ENCODE measurements around the gene PEAK1.
A peak's percentile ranks its signal among the peaks of the same experiment; 100 is the strongest.

The PEAK1 gene

GRCh38 chr15:77419836-77420609, at the start of gene PEAK1:
TSS of gene PEAK1 (minus strand) at chr15:77420104. CDS start at chr15:77181926, 238,178 bp downstream.
- DNase-seq = peak; percentile 100

- no peak for DNase-seq
These were observed 49.0 kb upstream of the PEAK1 start for GRCh38 chr15:77468896-77469295.

GRCh38 chr15:77466521-77466920, 46.6 kb upstream of the PEAK1 start:
- no peak for DNase-seq

- no peak for DNase-seq
These were observed 44.4 kb upstream of the PEAK1 start for GRCh38 chr15:77464129-77464865.

GRCh38 chr15:77461486-77461885, 41.6 kb upstream of the PEAK1 start:
- DNase-seq = no peak

- DNase-seq = no peak
These were observed 39.1 kb upstream of the PEAK1 start for GRCh38 chr15:77459031-77459430.

GRCh38 chr15:77457905-77458265, 38.0 kb upstream of the PEAK1 start:
- DNase-seq = no peak

- DNase-seq = no peak
These were observed 37.4 kb upstream of the PEAK1 start for GRCh38 chr15:77457191-77457904.

GRCh38 chr15:77456746-77457145, 36.8 kb upstream of the PEAK1 start:
- DNase-seq = no peak

- no peak for DNase-seq
These were observed 35.9 kb upstream of the PEAK1 start for GRCh38 chr15:77455696-77456321.

GRCh38 chr15:77454951-77455350, 35.0 kb upstream of the PEAK1 start:
- no peak for DNase-seq

- no peak for DNase-seq
These were observed 34.4 kb upstream of the PEAK1 start for GRCh38 chr15:77454265-77454664.

- no peak for DNase-seq
These were observed 27.0 kb upstream of the PEAK1 start for GRCh38 chr15:77446840-77447390.

GRCh38 chr15:77440378-77440999, 20.6 kb upstream of the PEAK1 start:
- no peak for DNase-seq

- no peak for DNase-seq
These were observed 17.4 kb upstream of the PEAK1 start for GRCh38 chr15:77437264-77437663.

- DNase-seq = no peak
These were observed 16.9 kb upstream of the PEAK1 start for GRCh38 chr15:77436822-77437221.

GRCh38 chr15:77430652-77431051, 10.7 kb upstream of the PEAK1 start:
- no peak for DNase-seq

- no peak for DNase-seq
These were observed 10.3 kb upstream of the PEAK1 start for GRCh38 chr15:77430213-77430612.

- no peak for DNase-seq
These were observed 7.0 kb upstream of the PEAK1 start for GRCh38 chr15:77426871-77427270.

- no peak for DNase-seq
These were observed 6.5 kb upstream of the PEAK1 start for GRCh38 chr15:77426377-77426776.

- DNase-seq = no peak
These were observed 5.2 kb upstream of the PEAK1 start for GRCh38 chr15:77425104-77425503.

GRCh38 chr15:77421370-77421700, 1.4 kb upstream of the PEAK1 start:
- DNase-seq = no peak

Measured in CD4-positive, alpha-beta T cell treated with Interleukin-15 for 1 hour (primary cell).